Measurements from ENCODE around the gene TIAL1. TPM values are rescaled to one million over a fixed set of nuclear protein-coding genes. Genes with fewer than 3 reads are reported as not detected.

Gene TIAL1
- total and polyA plus RNA-seq, 2 experiments from 2014 or later: 92.6 to 131 TPM

DNA sequence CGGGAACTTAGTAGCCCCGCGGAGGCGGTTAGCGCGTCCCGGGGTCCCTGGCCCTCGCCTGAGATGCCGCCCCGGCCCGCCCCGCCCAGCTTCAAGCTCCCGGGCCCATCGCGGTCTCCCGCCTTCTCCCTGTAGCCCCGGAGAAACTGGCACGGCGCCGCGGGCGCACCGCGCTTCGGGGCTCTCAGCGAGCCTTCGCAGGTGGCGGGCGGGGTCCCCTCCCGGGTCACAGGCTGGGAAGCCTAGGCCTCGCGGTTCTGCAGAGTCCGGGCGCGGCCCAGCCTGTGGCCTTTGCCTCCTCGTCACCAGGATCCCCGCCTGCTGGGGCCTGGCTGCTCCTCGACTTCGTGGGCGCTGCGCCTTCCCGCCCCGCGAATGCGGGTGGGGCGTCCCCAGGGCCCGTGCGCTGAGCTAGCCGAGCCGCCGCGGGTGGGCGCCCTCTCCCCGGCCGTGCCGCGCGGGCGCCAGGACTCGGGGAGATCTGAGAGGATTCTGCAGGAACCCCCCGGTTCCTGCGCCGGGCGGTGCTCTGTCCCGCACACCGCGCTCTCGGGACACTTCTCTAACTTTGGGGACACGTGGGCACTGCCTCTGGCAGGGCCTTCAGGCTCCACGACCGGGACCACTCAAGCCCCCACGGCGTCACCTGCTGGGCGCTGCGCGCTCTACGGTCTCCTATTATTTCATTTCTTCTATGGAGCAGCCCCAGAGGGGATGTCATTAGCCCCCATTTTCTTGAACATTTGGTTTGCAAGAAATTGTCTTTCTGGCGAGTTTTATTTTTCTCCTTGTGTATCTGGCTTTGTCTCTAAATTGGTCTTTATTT lies 53.6 kb downstream of the TIAL1 start:
- H3K9me2 ChIP-seq (ENCODE audit: insufficient read depth): no peaks in the 10 kb centered on the region
- peak overlapping the region; percentile 95 for H3K4me2 ChIP-seq
- H3K27me3 ChIP-seq (ENCODE audit: insufficient read depth): peaks cover 61% of the 10 kb centered on the region
- Mint-ChIP-seq H3K4me1 (peaks cover 22% of the 10 kb centered on the region), H3K9me3 (no peaks in the 10 kb centered on the region; the same call in 2 of the 3 replicates), H3K4me3 (peak overlapping the region; percentile 83), H3K27me3 (ENCODE audit: insufficient read depth, low read depth, poor library complexity) (peaks cover 51% of the 10 kb centered on the region), H3K36me3 (ENCODE audit: low read depth) (peaks cover 3% of the 10 kb centered on the region; the same call in 1 of the 3 replicates), H3K27ac (no peak overlapping the region)
- peaks cover 13% of the 10 kb centered on the region; the same call in 1 of the 2 replicates for H3K4me1 ChIP-seq (ENCODE audit: insufficient read depth)
- peak overlapping the region; percentile 83 for H3K4me3 ChIP-seq
- peak; percentile 70 for ATAC-seq
- peak overlapping the region; percentile 94 for H2AFZ ChIP-seq
- H3F3A ChIP-seq (replicated peaks; ENCODE audit: low read depth): peaks cover 9% of the 10 kb centered on the region; the same call in 1 of the 2 replicates
- H3K36me3 ChIP-seq (ENCODE audit: insufficient read depth): no peaks in the 10 kb centered on the region
- H3K27ac ChIP-seq (ENCODE audit: low read depth): no peak overlapping the region
- TF ChIP-seq, protein P1, sequence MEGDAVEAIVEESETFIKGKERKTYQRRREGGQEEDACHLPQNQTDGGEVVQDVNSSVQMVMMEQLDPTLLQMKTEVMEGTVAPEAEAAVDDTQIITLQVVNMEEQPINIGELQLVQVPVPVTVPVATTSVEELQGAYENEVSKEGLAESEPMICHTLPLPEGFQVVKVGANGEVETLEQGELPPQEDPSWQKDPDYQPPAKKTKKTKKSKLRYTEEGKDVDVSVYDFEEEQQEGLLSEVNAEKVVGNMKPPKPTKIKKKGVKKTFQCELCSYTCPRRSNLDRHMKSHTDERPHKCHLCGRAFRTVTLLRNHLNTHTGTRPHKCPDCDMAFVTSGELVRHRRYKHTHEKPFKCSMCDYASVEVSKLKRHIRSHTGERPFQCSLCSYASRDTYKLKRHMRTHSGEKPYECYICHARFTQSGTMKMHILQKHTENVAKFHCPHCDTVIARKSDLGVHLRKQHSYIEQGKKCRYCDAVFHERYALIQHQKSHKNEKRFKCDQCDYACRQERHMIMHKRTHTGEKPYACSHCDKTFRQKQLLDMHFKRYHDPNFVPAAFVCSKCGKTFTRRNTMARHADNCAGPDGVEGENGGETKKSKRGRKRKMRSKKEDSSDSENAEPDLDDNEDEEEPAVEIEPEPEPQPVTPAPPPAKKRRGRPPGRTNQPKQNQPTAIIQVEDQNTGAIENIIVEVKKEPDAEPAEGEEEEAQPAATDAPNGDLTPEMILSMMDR (conservative IDR thresholded peaks at IDR 0.05; ENCODE audit: low read depth in 2 of 2): peak; percentile 17 to 22; a peak in 1 of 4 replicates
- TF ChIP-seq STAT1 (IDR thresholded peaks at IDR 0.05; ENCODE audit: unreplicated experiment): no peak
- peak; percentile 66 for DNase-seq (ENCODE audit: low spot score)
- no peaks in the 10 kb centered on the region for H3K79me2 ChIP-seq (replicated peaks; ENCODE audit: insufficient read depth)
- no peaks in the 10 kb centered on the region; the same call in 1 of the 2 replicates for H4K20me1 ChIP-seq (replicated peaks; ENCODE audit: insufficient read depth)

DNA sequence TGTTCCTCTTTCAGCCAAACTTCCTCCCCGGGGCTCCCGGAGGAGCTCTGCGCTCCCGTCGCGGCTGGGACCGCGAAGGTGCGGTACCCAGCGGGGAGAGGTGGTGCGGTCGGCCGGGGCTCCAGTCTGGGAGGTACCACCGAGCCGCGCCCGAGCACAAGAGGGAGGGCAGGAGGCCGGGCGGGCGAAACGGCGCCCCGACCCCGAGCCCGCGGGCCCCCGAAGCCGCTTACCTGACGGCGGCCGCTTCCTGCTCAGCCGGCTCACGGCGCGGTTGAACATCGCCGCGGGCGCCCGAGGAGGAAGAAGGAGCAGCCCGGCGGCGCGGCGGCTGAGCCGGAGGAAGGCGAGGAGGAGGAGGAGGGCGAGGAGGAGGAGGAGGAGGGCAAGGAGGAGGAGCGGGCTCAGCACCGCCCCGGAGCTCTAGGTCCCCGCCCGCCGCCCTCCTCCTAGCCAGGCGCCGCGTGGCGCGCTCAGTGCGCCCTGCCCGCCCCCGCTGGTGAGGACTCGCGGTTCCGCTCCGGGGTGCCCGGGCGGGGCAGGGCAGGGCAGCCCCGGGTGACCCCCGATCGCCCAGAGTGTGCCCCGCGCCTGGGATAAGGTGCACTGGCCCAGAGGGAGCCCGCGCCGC lies 54.3 kb downstream of the TIAL1 start, which contains the start of gene RGS10:
Gene RGS10 (minus strand): TSS at position 363 of the 631 bp plus-strand sequence. CDS start 81 bp downstream, at position 282.
- DNase-seq (ENCODE audit: low spot score) (peak; percentile 80), ATAC-seq (peak; percentile 75)
- H3K36me3 Mint-ChIP-seq (ENCODE audit: low read depth): peaks cover 3% of the 10 kb centered on the region; the same call in 1 of the 3 replicates
- Histone ChIP-seq H3K4me1 (ENCODE audit: insufficient read depth) (peaks cover 13% of the 10 kb centered on the region; the same call in 1 of the 2 replicates), H3K9me2 (ENCODE audit: insufficient read depth) (no peaks in the 10 kb centered on the region), H3K27ac (ENCODE audit: low read depth) (no peak within 1 kb of the TSS), H3K4me2 (peak within 1 kb of the TSS; percentile 95), H3K4me3 (peak within 1 kb of the TSS; percentile 83), H3K36me3 (ENCODE audit: insufficient read depth) (no peaks in the 10 kb centered on the region), H3F3A (replicated peaks; ENCODE audit: low read depth) (peaks cover 9% of the 10 kb centered on the region; the same call in 1 of the 2 replicates), H3K79me2 (replicated peaks; ENCODE audit: insufficient read depth) (no peaks in the 10 kb centered on the region), H3K27me3 (ENCODE audit: insufficient read depth) (peaks cover 61% of the 10 kb centered on the region), H2AFZ (peak within 1 kb of the TSS; percentile 94), H4K20me1 (replicated peaks; ENCODE audit: insufficient read depth) (no peaks in the 10 kb centered on the region; the same call in 1 of the 2 replicates)
- H3K9me3 Mint-ChIP-seq: no peaks in the 10 kb centered on the region
- peak within 1 kb of the TSS; percentile 83 for H3K4me3 Mint-ChIP-seq
- H3K27ac Mint-ChIP-seq: no peak within 1 kb of the TSS
- peaks cover 29% of the 10 kb centered on the region for H3K4me1 Mint-ChIP-seq
- H3K27me3 Mint-ChIP-seq (ENCODE audit: insufficient read depth, low read depth, poor library complexity): peaks cover 51% of the 10 kb centered on the region
- TF ChIP-seq, protein P1 (conservative IDR thresholded peaks at IDR 0.05; ENCODE audit: low read depth in 2 of 2): no peak
- TF ChIP-seq, protein P2, sequence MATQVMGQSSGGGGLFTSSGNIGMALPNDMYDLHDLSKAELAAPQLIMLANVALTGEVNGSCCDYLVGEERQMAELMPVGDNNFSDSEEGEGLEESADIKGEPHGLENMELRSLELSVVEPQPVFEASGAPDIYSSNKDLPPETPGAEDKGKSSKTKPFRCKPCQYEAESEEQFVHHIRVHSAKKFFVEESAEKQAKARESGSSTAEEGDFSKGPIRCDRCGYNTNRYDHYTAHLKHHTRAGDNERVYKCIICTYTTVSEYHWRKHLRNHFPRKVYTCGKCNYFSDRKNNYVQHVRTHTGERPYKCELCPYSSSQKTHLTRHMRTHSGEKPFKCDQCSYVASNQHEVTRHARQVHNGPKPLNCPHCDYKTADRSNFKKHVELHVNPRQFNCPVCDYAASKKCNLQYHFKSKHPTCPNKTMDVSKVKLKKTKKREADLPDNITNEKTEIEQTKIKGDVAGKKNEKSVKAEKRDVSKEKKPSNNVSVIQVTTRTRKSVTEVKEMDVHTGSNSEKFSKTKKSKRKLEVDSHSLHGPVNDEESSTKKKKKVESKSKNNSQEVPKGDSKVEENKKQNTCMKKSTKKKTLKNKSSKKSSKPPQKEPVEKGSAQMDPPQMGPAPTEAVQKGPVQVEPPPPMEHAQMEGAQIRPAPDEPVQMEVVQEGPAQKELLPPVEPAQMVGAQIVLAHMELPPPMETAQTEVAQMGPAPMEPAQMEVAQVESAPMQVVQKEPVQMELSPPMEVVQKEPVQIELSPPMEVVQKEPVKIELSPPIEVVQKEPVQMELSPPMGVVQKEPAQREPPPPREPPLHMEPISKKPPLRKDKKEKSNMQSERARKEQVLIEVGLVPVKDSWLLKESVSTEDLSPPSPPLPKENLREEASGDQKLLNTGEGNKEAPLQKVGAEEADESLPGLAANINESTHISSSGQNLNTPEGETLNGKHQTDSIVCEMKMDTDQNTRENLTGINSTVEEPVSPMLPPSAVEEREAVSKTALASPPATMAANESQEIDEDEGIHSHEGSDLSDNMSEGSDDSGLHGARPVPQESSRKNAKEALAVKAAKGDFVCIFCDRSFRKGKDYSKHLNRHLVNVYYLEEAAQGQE (IDR thresholded peaks at IDR 0.05; ENCODE audit: unreplicated experiment): no peak
- TF ChIP-seq POLR2AphosphoS5 (IDR thresholded peaks at IDR 0.05; ENCODE audit: low read depth): peak; percentile 83
- TF ChIP-seq, protein P3, sequence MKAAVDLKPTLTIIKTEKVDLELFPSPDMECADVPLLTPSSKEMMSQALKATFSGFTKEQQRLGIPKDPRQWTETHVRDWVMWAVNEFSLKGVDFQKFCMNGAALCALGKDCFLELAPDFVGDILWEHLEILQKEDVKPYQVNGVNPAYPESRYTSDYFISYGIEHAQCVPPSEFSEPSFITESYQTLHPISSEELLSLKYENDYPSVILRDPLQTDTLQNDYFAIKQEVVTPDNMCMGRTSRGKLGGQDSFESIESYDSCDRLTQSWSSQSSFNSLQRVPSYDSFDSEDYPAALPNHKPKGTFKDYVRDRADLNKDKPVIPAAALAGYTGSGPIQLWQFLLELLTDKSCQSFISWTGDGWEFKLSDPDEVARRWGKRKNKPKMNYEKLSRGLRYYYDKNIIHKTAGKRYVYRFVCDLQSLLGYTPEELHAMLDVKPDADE (IDR thresholded peaks at IDR 0.05): no peak
- TF ChIP-seq ZNF114 (CRISPR knock-in tag; IDR thresholded peaks at IDR 0.05): no peak
- peak; percentile 40 for TF ChIP-seq EZH2 (IDR thresholded peaks at IDR 0.05; ENCODE audit: low read depth, unreplicated experiment)
- TF ChIP-seq JUNB (IDR thresholded peaks at IDR 0.05; ENCODE audit: unreplicated experiment): no peak
- no peak for TF ChIP-seq CREB1 (CRISPR knock-in tag; IDR thresholded peaks at IDR 0.05; ENCODE audit: low read depth)
- no peak for TF ChIP-seq STAT1 (IDR thresholded peaks at IDR 0.05; ENCODE audit: unreplicated experiment)
- no peak for TF ChIP-seq ZNF331 (CRISPR knock-in tag; IDR thresholded peaks at IDR 0.05; ENCODE audit: low read depth)
- no peak for TF ChIP-seq EZH2phosphoT487 (IDR thresholded peaks at IDR 0.05; ENCODE audit: unreplicated experiment)
